PC-3 (cell line): ENCODE results near the gene PREPL. TPM values are rescaled to one million over a fixed set of nuclear protein-coding genes. Genes with fewer than 3 reads are reported as not detected.

Source experiments
- ATAC-seq: fragments of 200-7000 bp; cut with Tn5 transposase; 2 replicates; pipeline ENCODE4 v1.9.1; 2020; ENCODE audit warnings: mild to moderate bottlenecking, moderate library complexity
- BruUV-seq: library from RNA; stranded (reverse); fragments of 400-500 nt; replicated peaks from 2 replicates; lab custom pipeline; 2021; lab: Mats Ljungman, UMichigan
- CTCF ChIA-PET: fragments of 300-600 bp; sonication (Branson Sonifier 250); formaldehyde crosslinking; loops from one replicate; lab custom pipeline; 2022; ENCODE audit warnings: antibody characterized with exemption; lab: Charles Lee
- POLR2A ChIA-PET: fragments of 300-600 bp; sonication (Branson Sonifier 250); formaldehyde crosslinking; loops from one replicate; lab custom pipeline; 2022; ENCODE audit warnings: antibody characterized with exemption; ENCODE audit not compliant: unreplicated experiment; lab: Charles Lee
- DNase-seq: peaks from one replicate; pipeline ENCODE4 v3.0.0-alpha.2; 2015
- H2AFZ ChIP-seq: fragments of 300-600 bp; sonication (generic); 2 replicates; pipeline ENCODE4 v1.6.0; 2016; ENCODE audit warnings: antibody characterized with exemption, low read length
- H3F3A ChIP-seq: fragments of 300-600 bp; sonication (generic); one replicate; pipeline ENCODE4 v1.6.0; 2017; ENCODE audit warnings: antibody characterized with exemption, low read length, control low read depth, mild to moderate bottlenecking; ENCODE audit not compliant: unreplicated experiment
- H3K27ac ChIP-seq: fragments of 300-600 bp; sonication (generic); 2 replicates; pipeline ENCODE4 v1.5.1; 2016; ENCODE audit warnings: mild to moderate bottlenecking, low read length
- H3K27me3 ChIP-seq: fragments of 300-600 bp; sonication (generic); 2 replicates; pipeline ENCODE4 v1.6.1; 2016; ENCODE audit warnings: low read length, mixed read lengths
- H3K36me3 ChIP-seq: fragments of 300-600 bp; sonication (generic); 2 replicates; pipeline ENCODE4 v1.6.1; 2016; ENCODE audit warnings: low read depth, mixed run types, low read length, mixed read lengths
- H3K4me1 ChIP-seq: fragments of 300-600 bp; sonication (generic); 2 replicates; pipeline ENCODE4 v1.5.1; 2016; ENCODE audit warnings: low read length; ENCODE audit not compliant: insufficient read depth
- H3K4me2 ChIP-seq: fragments of 300-600 bp; sonication (generic); 2 replicates; pipeline ENCODE4 v1.6.0; 2016; ENCODE audit warnings: low read length
- H3K4me3 ChIP-seq: fragments of 300-600 bp; sonication (generic); 2 replicates; pipeline ENCODE4 v1.5.1; 2016; ENCODE audit warnings: mild to moderate bottlenecking, low read length, mixed read lengths
- H3K79me2 ChIP-seq: fragments of 300-600 bp; sonication (generic); 2 replicates; pipeline ENCODE4 v1.6.1; 2017; ENCODE audit warnings: low read length, mixed read lengths
- H3K9ac ChIP-seq: fragments of 300-600 bp; sonication (generic); 2 replicates; pipeline ENCODE4 v1.6.0; 2016; ENCODE audit warnings: mild to moderate bottlenecking, low read length
- H3K9me2 ChIP-seq: fragments of 300-600 bp; sonication (generic); replicated peaks from 2 replicates; pipeline ENCODE4 v1.6.1; 2016; ENCODE audit warnings: mixed run types, low read length, mixed read lengths
- H3K9me3 ChIP-seq: fragments of 300-600 bp; sonication (generic); 2 replicates; pipeline ENCODE4 v1.6.1; 2016; ENCODE audit warnings: low read length, mixed read lengths
- H4K20me1 ChIP-seq: fragments of 300-600 bp; sonication (generic); 2 replicates; pipeline ENCODE4 v1.6.1; 2016; ENCODE audit warnings: low read length, mixed read lengths
- EZH2 ChIP-seq: fragments of 300-600 bp; sonication (generic); IDR thresholded peaks from one replicate; pipeline ENCODE4 v1.6.1; 2017; ENCODE audit warnings: antibody characterized with exemption, mild to moderate bottlenecking, low read length; ENCODE audit not compliant: unreplicated experiment
- EZH2phosphoT487 ChIP-seq: fragments of 300-600 bp; sonication (generic); IDR thresholded peaks from 2 replicates; pipeline ENCODE4 v1.6.1; 2018; ENCODE audit warnings: mild to moderate bottlenecking, antibody characterized with exemption, low read length, borderline replicate concordance
- intact Hi-C: fragments of 100-400 bp; cut with micrococcal nuclease; formaldehyde crosslinking; loops from 2 replicates; pipeline ENCODE4 v1.9.0; 2023
- total RNA-seq: library from RNA; depleted of rRNA; stranded (reverse); fragments of >200 nt; gene quantifications from 2 replicates; pipeline ENCODE4 v1.2.3, GENCODE V29; 2014
- TF ChIP-seq, protein P1 (sequence below): fragments of 300-600 bp; sonication (generic); conservative IDR thresholded peaks from 2 replicates; pipeline ENCODE4 v1.5.1; 2017; ENCODE audit warnings: antibody characterized with exemption, low read depth, mild to moderate bottlenecking, low read length

PREPL gene
- total RNA-seq, 1 experiment from 2014 or later = 36.2 TPM

DNA sequence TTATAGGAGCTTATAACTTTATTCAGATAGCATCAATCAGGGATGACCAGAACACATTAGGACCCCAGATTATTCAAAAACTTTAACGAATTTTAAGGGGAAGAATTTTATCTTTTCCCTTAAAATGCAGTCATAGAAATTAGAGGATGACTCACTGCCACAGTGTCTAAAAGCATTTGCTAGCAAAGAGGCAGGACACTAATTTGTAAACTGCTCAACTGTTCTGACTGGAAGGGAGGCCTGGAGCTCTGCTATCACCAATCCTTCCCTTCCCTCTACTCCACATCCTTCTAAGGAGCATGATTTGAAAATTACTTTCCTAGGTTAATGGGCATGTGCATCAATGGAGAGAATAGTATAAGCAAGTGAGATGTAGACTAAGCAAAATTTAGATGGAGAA is 40.5 kb downstream of the PREPL start:
- no peak overlapping the region for H3K27ac ChIP-seq
- no peaks in the 10 kb centered on the region for H3K27me3 ChIP-seq
- H3K36me3 ChIP-seq = peaks cover 37% of the 10 kb centered on the region
- no peak overlapping the region for H3K4me2 ChIP-seq
- DNase-seq = no peak
- H3K4me1 ChIP-seq = no peaks in the 10 kb centered on the region
- peaks cover 6% of the 10 kb centered on the region; the same call in 1 of the 2 replicates for H4K20me1 ChIP-seq
- no peak overlapping the region for H3K9ac ChIP-seq
- intact Hi-C loops = no loop called here
- H3K9me2 ChIP-seq = no peaks in the 10 kb centered on the region
- ATAC-seq = no peak
- H2AFZ ChIP-seq = no peak overlapping the region
- BruUV-seq = no TSS peak
- no peaks in the 10 kb centered on the region for H3K9me3 ChIP-seq
- H3K79me2 ChIP-seq = no peaks in the 10 kb centered on the region
- ChIA-PET CTCF (no interaction called here), POLR2A (no interaction called here)
- H3F3A ChIP-seq = no peaks in the 10 kb centered on the region
- H3K4me3 ChIP-seq = no peak overlapping the region
- TF ChIP-seq, protein P1, sequence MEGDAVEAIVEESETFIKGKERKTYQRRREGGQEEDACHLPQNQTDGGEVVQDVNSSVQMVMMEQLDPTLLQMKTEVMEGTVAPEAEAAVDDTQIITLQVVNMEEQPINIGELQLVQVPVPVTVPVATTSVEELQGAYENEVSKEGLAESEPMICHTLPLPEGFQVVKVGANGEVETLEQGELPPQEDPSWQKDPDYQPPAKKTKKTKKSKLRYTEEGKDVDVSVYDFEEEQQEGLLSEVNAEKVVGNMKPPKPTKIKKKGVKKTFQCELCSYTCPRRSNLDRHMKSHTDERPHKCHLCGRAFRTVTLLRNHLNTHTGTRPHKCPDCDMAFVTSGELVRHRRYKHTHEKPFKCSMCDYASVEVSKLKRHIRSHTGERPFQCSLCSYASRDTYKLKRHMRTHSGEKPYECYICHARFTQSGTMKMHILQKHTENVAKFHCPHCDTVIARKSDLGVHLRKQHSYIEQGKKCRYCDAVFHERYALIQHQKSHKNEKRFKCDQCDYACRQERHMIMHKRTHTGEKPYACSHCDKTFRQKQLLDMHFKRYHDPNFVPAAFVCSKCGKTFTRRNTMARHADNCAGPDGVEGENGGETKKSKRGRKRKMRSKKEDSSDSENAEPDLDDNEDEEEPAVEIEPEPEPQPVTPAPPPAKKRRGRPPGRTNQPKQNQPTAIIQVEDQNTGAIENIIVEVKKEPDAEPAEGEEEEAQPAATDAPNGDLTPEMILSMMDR = no peak
- TF ChIP-seq EZH2 = no peak
- no peak for TF ChIP-seq EZH2phosphoT487

DNA sequence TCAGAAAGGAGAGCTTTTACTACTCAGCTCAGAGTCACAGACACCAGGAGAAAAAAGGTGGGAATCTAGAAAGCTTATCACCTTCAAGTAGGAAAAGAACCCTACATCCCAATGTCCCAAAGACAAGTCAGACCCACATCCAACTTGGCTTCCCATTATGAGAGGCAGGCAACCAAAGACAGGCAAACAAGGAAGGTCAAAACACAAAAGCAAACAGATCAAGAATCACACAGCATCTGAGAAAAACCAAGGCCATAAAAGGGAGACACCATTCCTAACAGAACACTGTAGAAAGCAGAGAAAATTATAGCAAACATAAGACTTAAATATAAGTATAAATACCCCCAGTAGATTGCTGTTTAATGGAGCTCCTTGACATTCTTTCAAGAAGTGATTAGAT is 45.3 kb downstream of the PREPL start:
- Histone ChIP-seq H3F3A (no peaks in the 10 kb centered on the region), H3K36me3 (peaks cover 23% of the 10 kb centered on the region), H3K4me3 (no peak overlapping the region), H3K9me2 (no peaks in the 10 kb centered on the region), H3K4me1 (0 out of 2 replicates have a peak, but pooled peaks cover 9% of the 10 kb centered on the region), H3K79me2 (no peaks in the 10 kb centered on the region), H2AFZ (no peak overlapping the region), H3K9ac (no peak overlapping the region), H3K27me3 (no peaks in the 10 kb centered on the region), H3K9me3 (0 out of 2 replicates have a peak, but pooled peaks cover 8% of the 10 kb centered on the region), H3K27ac (no peak overlapping the region), H4K20me1 (no peaks in the 10 kb centered on the region), H3K4me2 (no peak overlapping the region)
- ATAC-seq (no peak), DNase-seq (no peak)
- no TSS peak for BruUV-seq
- intact Hi-C loops = no loop called here
- ChIA-PET CTCF (no interaction called here), POLR2A (no interaction called here)
- TF ChIP-seq, protein P1 = no peak
- no peak for TF ChIP-seq EZH2phosphoT487
- TF ChIP-seq EZH2 = no peak

DNA sequence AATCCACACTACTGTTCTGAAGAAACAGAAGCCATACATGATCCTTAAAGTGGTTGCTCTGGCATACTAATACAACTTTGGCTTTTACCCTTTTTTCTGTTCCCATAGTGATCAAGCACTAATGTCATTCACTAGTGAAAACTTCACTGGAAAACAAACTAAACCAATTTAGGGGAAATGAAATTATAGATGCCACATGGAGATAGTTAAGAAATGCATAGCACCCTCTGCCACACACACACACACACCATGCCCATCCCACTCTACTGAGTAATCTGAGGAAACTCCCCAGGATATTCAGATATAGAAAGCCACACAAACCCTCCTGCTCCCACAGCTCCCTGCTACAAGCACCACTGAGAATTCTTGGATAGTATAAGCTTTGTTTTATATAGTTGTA is 46.9 kb downstream of the PREPL start:
- no peaks in the 10 kb centered on the region for H3K79me2 ChIP-seq
- no peaks in the 10 kb centered on the region for H4K20me1 ChIP-seq
- intact Hi-C loops = no loop called here
- H3K9me2 ChIP-seq = no peaks in the 10 kb centered on the region
- H3K9ac ChIP-seq = no peak overlapping the region
- ChIA-PET POLR2A (no interaction called here), CTCF (no interaction called here)
- H3K4me2 ChIP-seq = no peak overlapping the region
- no peak overlapping the region for H3K4me3 ChIP-seq
- no peak overlapping the region for H3K27ac ChIP-seq
- DNase-seq = no peak
- TF ChIP-seq EZH2 = no peak
- TF ChIP-seq, protein P1 = no peak
- TF ChIP-seq EZH2phosphoT487 = no peak
- H3K4me1 ChIP-seq = 0 out of 2 replicates have a peak, but pooled peaks cover 9% of the 10 kb centered on the region
- H3K36me3 ChIP-seq = peaks cover 26% of the 10 kb centered on the region
- BruUV-seq = no TSS peak
- H3K9me3 ChIP-seq = peaks cover 21% of the 10 kb centered on the region; the same call in 1 of the 2 replicates
- H3F3A ChIP-seq = no peaks in the 10 kb centered on the region
- H2AFZ ChIP-seq = no peak overlapping the region
- no peak for ATAC-seq
- no peaks in the 10 kb centered on the region for H3K27me3 ChIP-seq
